ENCODE results near the gene UST.

DNA sequence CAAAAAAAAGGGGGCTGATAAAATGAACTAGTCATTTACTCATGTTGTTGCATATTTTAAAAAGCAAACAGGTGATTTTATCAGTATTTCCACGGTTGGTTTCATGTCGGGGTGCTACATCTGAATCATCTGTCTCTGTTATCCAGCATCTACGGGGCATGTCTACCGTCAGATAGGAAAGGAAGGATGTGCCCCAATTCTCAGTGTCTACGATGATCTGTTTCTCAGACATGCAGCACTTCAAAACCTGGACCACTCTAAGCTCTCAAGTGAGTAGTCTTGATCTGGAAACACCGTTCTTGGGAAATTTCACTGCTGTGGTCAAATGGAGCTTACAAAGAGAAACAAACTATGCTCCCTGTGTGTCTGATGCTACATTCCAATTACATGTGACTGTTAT is 330.4 kb downstream of the UST start:
- TF ChIP-seq EZH2 (IDR thresholded peaks at IDR 0.05; ENCODE audit: low read length, unreplicated experiment) (no peak), EZH2phosphoT487 (IDR thresholded peaks at IDR 0.05; ENCODE audit: borderline replicate concordance, low read length) (no peak)
- TF ChIP-seq, protein P1, sequence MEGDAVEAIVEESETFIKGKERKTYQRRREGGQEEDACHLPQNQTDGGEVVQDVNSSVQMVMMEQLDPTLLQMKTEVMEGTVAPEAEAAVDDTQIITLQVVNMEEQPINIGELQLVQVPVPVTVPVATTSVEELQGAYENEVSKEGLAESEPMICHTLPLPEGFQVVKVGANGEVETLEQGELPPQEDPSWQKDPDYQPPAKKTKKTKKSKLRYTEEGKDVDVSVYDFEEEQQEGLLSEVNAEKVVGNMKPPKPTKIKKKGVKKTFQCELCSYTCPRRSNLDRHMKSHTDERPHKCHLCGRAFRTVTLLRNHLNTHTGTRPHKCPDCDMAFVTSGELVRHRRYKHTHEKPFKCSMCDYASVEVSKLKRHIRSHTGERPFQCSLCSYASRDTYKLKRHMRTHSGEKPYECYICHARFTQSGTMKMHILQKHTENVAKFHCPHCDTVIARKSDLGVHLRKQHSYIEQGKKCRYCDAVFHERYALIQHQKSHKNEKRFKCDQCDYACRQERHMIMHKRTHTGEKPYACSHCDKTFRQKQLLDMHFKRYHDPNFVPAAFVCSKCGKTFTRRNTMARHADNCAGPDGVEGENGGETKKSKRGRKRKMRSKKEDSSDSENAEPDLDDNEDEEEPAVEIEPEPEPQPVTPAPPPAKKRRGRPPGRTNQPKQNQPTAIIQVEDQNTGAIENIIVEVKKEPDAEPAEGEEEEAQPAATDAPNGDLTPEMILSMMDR (conservative IDR thresholded peaks at IDR 0.05; ENCODE audit: low read depth, low read length), result no peak
